Measurements from ENCODE around the gene CD300LF. TPM values are rescaled to one million over a fixed set of nuclear protein-coding genes. Genes with fewer than 3 reads are reported as not detected.

CD300LF gene
- total RNA-seq, 2 donors from 2014 or later = 2.3 TPM; not detected in 1

GRCh38 chr17:74750039-74750326 is 37.3 kb upstream of the CD300LF start:
- no peak for TF ChIP-seq CTCF (IDR thresholded peaks at IDR 0.05)
- H3K9me3 ChIP-seq = no peaks in the 10 kb centered on the region
- H3K36me3 ChIP-seq = no peaks in the 10 kb centered on the region
- no peak for DNase-seq (ENCODE audit: low spot score)
- H3K27ac ChIP-seq = peak overlapping the region; percentile 70 to 85
- ATAC-seq (ENCODE audit: insufficient number of reproducible peaks, low FRiP score, low read depth) = no peak
- H3K27me3 ChIP-seq (replicated peaks; ENCODE audit: insufficient read depth) = no peaks in the 10 kb centered on the region
- peak overlapping the region; percentile 98 for H3K4me3 ChIP-seq
- H3K4me1 ChIP-seq (ENCODE audit: control insufficient read depth in 1 of 2, low read depth in 2 of 2) = peaks cover 11 to 30% of the 10 kb centered on the region in 2 donors

- Histone ChIP-seq H3K36me3 (no peaks in the 10 kb centered on the region), H3K4me1 (ENCODE audit: control insufficient read depth in 1 of 2, low read depth in 2 of 2) (peaks cover 11 to 33% of the 10 kb centered on the region in 2 donors), H3K27me3 (replicated peaks; ENCODE audit: insufficient read depth) (no peaks in the 10 kb centered on the region), H3K27ac (peak overlapping the region; percentile 70 to 85), H3K9me3 (no peaks in the 10 kb centered on the region), H3K4me3 (peak overlapping the region; percentile 98)
- TF ChIP-seq CTCF (IDR thresholded peaks at IDR 0.05) = no peak
- DNase-seq (ENCODE audit: low spot score) = no peak
- ATAC-seq (ENCODE audit: insufficient number of reproducible peaks, low FRiP score, low read depth) = no peak
These were observed 36.7 kb upstream of the CD300LF start for GRCh38 chr17:74749279-74750038.

GRCh38 chr17:74748529-74749278 is 36.0 kb upstream of the CD300LF start, which contains the start of gene NHERF1:
NHERF1 (plus strand) TSS chr17:74748628; CDS start chr17:74748847, 219 bp downstream.
- Histone ChIP-seq H3K9me3 (no peaks in the 10 kb centered on the region), H3K27me3 (replicated peaks; ENCODE audit: insufficient read depth) (no peaks in the 10 kb centered on the region), H3K36me3 (no peaks in the 10 kb centered on the region), H3K27ac (peak within 1 kb of the TSS; percentile 70 to 85), H3K4me3 (peak within 1 kb of the TSS; percentile 98), H3K4me1 (ENCODE audit: control insufficient read depth in 1 of 2, low read depth in 2 of 2) (peaks cover 11 to 37% of the 10 kb centered on the region in 2 donors)
- no peak for TF ChIP-seq CTCF (IDR thresholded peaks at IDR 0.05)
- ATAC-seq (ENCODE audit: insufficient number of reproducible peaks, low FRiP score, low read depth) (no peak), DNase-seq (ENCODE audit: low spot score) (peak; percentile 75)

GRCh38 chr17:74748279-74748528 is 35.5 kb upstream of the CD300LF start:
- peak overlapping the region; percentile 98 for H3K4me3 ChIP-seq
- H3K27me3 ChIP-seq (replicated peaks; ENCODE audit: insufficient read depth) = no peaks in the 10 kb centered on the region
- ATAC-seq (ENCODE audit: insufficient number of reproducible peaks, low FRiP score, low read depth) = peak; percentile 61
- DNase-seq (ENCODE audit: low spot score) = no peak
- peak overlapping the region; percentile 58 to 85 for H3K27ac ChIP-seq
- no peaks in the 10 kb centered on the region for H3K9me3 ChIP-seq
- H3K36me3 ChIP-seq = no peaks in the 10 kb centered on the region
- peak; percentile 29 for TF ChIP-seq CTCF (IDR thresholded peaks at IDR 0.05)
- H3K4me1 ChIP-seq (ENCODE audit: control insufficient read depth in 1 of 2, low read depth in 2 of 2) = peaks cover 11 to 37% of the 10 kb centered on the region in 2 donors

GRCh38 chr17:74746922-74747321 is 34.2 kb upstream of the CD300LF start:
- H3K27ac ChIP-seq = peak overlapping the region in 1 of 2 donors; percentile 8

More at GRCh38 chr17:74746922-74747321, 34.2 kb upstream of the CD300LF start:
- Histone ChIP-seq H3K4me1 (ENCODE audit: control insufficient read depth in 1 of 2, low read depth in 2 of 2) (peaks cover 11 to 37% of the 10 kb centered on the region in 2 donors), H3K9me3 (no peaks in the 10 kb centered on the region), H3K27me3 (replicated peaks; ENCODE audit: insufficient read depth) (no peaks in the 10 kb centered on the region), H3K4me3 (no peak overlapping the region), H3K36me3 (no peaks in the 10 kb centered on the region)
- no peak for ATAC-seq (ENCODE audit: insufficient number of reproducible peaks, low FRiP score, low read depth)
- TF ChIP-seq CTCF (IDR thresholded peaks at IDR 0.05) = no peak
- no peak for DNase-seq (ENCODE audit: low spot score)

All from thoracic aorta (tissue), 2 donors.